Tibial nerve (tissue), 3 donors: ENCODE results near the gene NR3C1.

Experiments used
- POLR2A ChIP-seq, 2 donors: fragments of 450-650 bp; IDR thresholded peaks; one replicate each; pipeline ENCODE4 v1.6.1; 2017; ENCODE audit warnings: antibody characterized with exemption in 2 of 2, mild to moderate bottlenecking in 2 of 2, moderate library complexity in 2 of 2
- TF ChIP-seq, protein P1 (sequence below), 5 experiments: fragments of 200-600 bp in 3 of 5; fragments of 450-650 bp in 2 of 5; sonication (generic) in 3 of 5; IDR thresholded peaks; one replicate each; pipeline ENCODE4 v1.5.1; 2016 to 2019; ENCODE audit warnings: antibody characterized with exemption in 5 of 5, mild to moderate bottlenecking in 3 of 5, moderate library complexity in 2 of 5

DNA sequence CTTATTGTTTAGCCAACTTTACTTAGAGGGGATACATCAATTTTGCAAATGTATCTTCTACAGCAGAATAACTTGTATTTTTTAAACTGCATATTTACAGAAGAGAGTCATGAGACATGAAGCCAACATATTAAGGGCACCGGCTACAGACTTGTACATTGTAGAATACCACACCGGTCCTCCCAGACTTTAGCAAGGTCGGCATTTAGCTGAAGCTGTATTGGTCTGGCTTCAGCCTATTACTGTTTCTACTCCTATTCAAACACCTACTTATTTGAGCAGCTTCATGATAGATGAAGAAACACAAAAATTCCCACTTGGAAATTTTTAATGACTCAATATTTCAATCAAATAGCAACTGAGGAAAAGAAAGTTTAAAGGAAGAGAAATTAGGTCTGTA lies 33.0 kb downstream of the NR3C1 start:
- TF ChIP-seq, protein P1, sequence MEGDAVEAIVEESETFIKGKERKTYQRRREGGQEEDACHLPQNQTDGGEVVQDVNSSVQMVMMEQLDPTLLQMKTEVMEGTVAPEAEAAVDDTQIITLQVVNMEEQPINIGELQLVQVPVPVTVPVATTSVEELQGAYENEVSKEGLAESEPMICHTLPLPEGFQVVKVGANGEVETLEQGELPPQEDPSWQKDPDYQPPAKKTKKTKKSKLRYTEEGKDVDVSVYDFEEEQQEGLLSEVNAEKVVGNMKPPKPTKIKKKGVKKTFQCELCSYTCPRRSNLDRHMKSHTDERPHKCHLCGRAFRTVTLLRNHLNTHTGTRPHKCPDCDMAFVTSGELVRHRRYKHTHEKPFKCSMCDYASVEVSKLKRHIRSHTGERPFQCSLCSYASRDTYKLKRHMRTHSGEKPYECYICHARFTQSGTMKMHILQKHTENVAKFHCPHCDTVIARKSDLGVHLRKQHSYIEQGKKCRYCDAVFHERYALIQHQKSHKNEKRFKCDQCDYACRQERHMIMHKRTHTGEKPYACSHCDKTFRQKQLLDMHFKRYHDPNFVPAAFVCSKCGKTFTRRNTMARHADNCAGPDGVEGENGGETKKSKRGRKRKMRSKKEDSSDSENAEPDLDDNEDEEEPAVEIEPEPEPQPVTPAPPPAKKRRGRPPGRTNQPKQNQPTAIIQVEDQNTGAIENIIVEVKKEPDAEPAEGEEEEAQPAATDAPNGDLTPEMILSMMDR (IDR thresholded peaks at IDR 0.05): no peak
- TF ChIP-seq POLR2A (IDR thresholded peaks at IDR 0.05): no peak
